Stimulated activated CD4-positive, alpha-beta T cell treated with anti-CD3 and anti-CD28 coated beads, Interleukin-2, amount 100 ng/mL, for 4 hours (primary cell): Measurements from ENCODE around the gene SLC8A1.

Experiments
- DNase-seq: peaks from one replicate; pipeline ENCODE4 v3.0.0-alpha.2; 2020; ENCODE audit warnings: low read depth

Gene SLC8A1

GRCh38 chr2:40273734-40274182 is 178.1 kb downstream of the SLC8A1 start:
- no peak for DNase-seq

- no peak for DNase-seq
Measured at GRCh38 chr2:40271094-40271493, 180.8 kb downstream of the SLC8A1 start.

DNA sequence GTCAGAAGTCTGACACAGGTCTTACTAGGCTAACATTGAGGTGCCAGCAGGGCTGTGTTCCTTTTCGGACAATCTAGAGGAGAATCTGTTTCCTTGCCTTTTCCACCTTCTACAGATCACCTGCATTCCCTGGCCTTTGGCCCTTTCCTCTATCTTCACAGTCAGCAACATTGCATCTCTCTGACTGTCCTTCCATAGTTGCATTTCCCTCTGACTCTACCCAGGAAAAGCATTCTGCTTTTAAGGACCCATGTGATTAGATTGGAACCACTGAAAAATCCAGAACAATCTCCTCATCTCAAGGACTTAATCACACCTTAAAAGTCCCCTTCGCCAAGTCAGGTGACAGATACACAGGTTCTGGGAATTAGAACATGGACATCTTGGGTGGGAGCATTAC is 181.5 kb downstream of the SLC8A1 start:
- no peak for DNase-seq

DNA sequence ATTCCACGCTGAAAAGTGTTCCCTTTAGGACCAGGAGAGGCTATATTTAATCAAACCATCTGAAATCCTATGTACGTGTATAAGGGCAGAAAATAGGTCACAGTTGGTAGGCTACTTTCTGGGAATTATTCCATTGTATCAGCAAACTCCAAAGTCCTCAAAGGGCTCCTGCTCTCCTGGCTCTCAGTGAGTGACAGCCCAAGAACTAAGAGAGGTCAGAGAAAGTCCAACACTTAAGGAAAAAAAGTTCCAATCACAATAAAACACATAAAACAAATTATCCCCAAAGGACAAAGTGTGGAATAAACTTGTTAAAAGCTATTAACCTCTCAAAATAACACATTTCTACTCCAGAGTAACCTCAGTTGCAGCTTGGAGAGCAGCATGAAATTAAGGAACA is 183.3 kb downstream of the SLC8A1 start:
- no peak for DNase-seq

DNA sequence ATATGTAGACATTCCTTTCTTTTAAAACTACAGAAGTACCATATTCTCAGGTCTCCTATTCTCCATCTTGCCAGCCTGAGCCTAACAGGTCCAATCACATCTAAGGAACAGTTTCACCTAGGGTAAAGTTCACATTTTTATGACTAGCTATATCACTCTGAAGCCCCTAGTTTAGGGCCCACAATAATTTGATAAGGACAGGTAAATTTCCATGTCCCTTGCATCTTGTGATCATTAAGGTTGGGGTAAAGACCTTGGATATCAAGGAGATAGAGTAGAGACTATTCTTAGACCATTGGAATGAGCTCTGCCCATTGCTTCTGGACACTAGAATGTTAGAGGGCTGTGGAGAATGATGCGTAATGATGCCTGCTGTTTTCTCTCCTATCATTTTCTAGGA is 185.7 kb downstream of the SLC8A1 start:
- no peak for DNase-seq

DNA sequence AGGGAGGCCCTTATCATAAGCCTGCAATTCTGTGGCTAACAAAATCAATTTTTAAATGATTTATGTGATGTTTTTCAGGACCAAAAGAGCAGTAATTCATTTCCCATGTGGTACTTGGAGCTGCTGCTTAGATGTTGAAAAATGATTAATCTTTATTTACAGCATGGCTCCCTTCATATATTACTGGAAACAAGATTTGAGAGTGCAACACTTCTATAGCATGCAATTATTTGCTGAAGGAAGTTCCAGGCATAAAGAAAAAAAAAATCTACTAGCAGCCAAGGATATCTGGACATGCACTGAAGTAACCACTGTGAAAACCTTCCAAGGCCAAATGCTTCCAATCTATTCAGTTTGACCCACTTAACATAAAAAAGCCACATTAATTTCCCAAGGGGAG is 186.3 kb downstream of the SLC8A1 start:
- no peak for DNase-seq

DNA sequence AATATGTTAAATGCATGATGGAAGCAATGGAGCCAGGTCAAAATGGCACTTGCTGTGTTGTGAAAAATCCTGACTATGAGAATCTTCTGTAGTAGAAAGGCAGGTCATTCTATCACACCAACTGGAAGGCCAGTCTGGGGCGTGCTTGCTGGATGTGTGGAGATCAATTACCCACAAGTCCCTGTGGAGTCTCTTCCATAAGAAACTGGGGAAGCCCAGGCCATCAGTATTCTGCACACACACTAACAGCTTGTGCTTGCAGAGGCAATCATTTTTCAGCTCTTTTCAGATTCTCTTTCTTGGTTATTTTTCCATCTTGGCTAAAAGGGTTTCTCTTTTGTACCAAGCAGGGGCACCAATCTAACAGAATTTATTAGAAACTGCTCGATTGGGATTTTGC is 190.8 kb downstream of the SLC8A1 start:
- no peak for DNase-seq

GRCh38 chr2:40260437-40260836 is 191.5 kb downstream of the SLC8A1 start:
- DNase-seq = no peak

- DNase-seq = no peak
Measured at GRCh38 chr2:40259900-40260299, 192.0 kb downstream of the SLC8A1 start.

DNA sequence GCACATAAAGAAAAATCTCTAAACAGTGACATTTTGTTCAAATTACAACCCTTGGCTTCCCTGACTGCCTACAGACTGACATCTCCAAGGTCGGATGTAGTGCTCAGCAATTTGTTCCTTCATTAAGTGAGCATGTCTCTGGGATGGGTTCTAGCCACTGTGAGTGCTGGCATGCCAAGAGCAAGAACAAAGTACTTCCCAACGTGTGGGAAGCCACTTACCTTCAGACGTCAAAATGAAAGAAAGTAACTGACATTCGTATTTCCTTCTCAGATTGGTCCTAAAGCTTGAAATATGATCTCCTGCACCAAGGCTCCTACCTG is 193.8 kb downstream of the SLC8A1 start:
- DNase-seq = no peak

DNA sequence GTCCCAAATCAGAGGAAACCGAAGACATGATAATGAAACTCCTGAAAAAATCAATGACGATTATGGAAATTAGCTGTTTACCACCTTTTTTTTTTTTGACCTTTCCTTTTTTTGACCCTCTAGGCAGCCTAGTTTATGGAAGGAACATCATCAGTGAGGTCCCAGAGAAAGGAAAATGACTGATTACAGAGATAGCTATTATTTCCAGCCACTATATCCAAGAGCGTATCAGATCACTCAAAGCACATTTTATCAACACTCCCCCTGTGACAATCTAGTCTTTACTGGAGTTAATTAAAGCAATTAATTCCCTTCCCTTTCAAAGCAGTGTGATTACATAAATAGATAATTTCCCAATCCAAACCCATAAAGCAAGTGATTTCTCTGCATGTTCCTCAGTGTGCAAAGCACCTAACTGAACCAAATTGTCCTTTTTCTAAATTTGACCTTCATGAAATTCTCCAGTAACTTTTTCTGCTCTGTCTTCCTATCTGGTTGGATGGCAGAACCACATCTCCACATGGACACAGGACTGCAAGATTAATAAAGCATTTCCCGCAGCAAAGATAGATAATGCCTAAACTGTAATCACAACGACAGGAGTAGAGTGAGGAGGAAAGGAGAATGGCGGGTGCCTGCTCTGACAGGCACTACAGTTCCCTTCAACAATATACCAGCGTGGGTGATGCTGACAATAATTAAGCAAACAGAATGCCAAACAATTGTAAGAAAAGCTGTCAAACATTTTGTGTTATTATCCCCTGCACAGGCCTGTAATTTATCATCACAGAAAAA is 194.4 kb downstream of the SLC8A1 start:
- DNase-seq = no peak

- DNase-seq = no peak
Measured at GRCh38 chr2:40256649-40257048, 195.2 kb downstream of the SLC8A1 start.

DNA sequence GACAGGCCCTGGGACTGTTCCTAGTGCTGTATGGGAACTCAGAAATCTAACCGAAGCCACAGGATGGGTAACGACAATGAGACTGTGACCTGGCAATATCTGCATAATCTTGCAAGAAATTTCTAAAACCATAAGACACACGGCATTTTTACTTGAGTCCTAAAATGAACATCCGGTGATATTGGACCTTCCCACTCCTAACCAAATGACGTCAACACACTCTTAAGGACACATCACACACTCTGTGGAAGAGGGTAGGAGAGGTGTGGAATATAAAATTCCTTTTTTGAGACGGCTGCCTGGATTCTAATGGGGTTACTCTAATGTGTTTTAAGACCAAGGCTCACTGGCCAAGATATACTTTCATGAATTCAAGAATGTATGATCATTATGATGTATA is 195.9 kb downstream of the SLC8A1 start:
- no peak for DNase-seq

DNA sequence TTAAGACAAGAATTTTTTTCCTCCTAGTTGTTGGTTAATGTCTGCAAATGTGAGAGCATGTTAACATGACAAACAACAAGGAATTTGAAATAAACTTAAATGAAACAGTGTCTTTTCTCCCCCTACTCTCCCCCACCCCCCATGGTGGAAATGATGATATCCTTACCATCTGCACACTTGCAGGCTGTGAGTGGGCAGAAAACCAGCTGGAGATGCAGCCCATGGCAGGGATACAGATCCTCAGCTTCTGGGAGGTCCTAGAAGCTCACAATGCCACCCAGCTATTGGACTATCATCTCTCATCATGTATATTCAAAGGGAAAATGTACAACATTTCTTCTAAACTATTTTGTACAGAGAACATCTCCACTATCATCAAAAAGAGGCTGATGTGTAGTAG is 196.8 kb downstream of the SLC8A1 start:
- DNase-seq = no peak

DNA sequence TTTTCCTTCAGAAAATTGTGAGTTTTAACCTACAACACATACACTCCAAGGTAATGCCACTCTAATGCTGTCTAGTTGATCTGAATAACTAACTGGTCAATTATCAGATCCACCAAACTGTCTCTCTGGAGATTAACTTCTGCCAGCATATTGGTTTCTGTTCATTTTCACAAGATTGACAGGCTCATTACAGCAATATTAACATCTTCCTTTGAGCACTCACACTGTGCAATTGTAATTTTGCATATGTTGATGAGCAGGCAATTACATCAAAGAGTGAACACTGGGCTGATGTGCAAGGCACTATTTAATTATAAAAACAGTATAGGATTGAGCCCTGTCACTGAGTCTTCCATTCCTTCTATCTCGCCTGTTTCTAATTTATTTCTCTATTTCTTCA is 197.3 kb downstream of the SLC8A1 start:
- DNase-seq = no peak

- DNase-seq = no peak
Measured at GRCh38 chr2:40251137-40251536, 200.8 kb downstream of the SLC8A1 start.

- no peak for DNase-seq
Measured at GRCh38 chr2:40249577-40249976, 202.3 kb downstream of the SLC8A1 start.

DNA sequence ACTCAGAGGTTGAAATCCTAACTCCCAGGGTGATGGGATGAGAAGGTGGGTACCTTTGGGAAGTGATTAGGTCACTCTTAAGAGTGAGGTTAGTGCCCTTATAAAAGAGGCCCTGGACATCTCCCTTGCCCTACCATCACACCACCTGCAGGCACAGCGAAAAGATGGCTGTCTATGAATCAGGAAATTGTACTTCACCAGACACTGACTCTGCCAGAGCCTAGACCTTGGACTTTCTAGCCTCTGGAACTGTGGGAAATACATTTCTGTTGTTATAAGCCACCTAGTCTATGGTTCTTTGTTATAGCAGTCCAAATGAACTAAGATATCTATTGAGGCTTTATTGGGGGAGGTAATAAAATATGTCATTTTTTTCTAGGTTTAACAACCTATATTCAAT is 203.6 kb downstream of the SLC8A1 start:
- DNase-seq = no peak

- no peak for DNase-seq
Measured at GRCh38 chr2:40244675-40245074, 207.2 kb downstream of the SLC8A1 start.

DNA sequence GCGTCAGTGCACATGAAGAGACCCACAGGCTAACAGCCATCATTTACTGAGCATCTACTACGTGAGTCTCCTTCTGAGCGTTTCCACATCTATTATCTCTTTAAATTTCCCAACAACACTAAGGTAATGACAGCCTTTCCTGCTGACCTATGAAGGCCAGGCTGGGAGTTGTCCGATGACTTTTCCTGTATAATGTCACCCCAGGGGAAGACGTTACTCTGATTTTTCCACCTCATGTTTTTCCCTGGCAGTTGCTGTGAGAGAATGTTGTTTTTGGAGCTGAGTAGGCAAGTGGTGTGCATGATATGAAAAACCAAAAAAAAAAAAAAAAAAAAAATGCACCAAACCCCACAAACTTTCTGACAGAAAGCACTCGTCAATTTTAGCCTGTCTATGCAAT is 207.6 kb downstream of the SLC8A1 start:
- no peak for DNase-seq

DNA sequence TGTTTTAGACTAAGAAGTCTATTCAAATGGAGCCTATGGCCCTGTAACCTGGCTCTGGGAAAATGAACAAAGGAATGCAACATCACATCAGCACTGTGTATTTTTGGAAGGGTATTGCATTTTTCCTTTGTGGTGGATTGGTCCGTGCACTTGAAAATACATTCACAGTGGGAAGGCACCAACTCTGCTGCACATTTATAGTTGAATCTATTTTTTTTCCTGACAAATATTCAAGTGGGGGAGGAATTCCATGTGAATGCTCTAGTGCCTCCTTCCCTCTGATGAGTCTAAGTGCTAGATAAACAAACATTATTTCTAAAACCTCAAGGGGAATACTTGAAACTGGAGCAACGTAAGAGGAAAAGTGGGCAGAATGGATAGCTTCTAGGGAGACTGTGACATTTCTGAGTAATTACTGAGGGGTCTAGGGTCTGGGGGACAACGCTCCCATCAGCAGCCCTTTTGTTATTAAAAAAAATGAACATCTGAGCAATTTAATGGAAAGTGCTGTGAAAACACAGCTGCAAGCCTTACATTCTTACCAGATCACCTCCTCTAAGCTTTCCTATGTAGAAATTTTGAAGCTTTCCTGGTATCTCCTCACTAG is 208.2 kb downstream of the SLC8A1 start:
- DNase-seq = no peak

DNA sequence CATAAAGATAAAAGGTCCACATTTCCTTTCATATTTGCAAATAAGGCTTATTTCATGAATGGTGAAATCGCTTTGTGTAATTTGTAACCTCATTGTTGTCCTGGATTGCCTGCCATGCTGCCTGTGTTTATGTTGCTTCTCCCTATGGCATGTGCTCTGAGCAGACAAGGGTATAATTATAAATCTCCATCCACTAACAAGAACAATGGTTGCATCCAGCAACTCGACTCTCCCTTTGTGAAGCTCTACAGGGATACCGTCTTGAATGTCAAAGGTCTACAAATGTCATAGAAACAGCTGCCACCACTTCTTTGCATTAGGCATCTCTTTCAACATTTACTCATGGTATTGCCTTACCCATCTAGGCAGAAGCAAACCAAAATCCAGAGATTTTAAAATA is 209.6 kb downstream of the SLC8A1 start:
- DNase-seq = no peak

DNA sequence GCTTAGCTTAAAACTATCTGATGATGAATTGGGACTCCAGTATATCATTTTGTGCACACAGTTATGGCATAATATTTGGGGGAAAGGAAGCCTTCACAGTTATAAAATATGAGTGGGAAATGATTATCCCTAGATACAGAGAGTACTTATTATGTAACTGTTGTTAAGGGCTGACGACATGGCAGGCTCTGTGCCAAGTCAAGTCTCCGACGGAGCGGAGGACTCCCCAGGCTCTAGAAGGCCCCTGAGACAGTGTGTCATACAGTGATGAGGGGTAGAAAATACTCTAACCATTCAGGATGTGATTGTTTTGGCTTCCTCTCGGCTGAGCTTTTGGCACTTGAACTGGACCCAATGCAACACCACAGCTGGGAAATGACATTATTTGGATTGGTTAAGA is 211.8 kb downstream of the SLC8A1 start:
- DNase-seq = no peak
